ENCODE measurements around the gene FST.

FST gene

DNA sequence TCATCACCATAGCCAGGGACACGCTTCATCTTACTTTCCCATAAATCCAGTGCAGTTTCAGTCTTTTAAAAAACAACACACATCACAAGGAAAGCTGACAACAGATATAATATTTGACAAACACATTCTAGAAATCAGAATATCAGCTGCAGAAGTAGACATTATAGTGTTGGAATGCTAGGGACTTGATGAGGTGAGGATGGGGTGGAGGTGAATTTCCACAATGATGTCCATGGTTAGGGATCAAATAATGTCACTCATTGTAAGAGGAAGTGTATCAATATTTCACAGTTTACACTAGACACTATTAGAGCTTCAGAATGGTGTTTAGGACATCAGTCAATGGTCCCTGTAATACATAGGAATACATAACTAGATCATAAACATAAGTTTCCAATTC, 7.0 kb downstream of the FST start:
- H3K4me3 ChIP-seq (ENCODE audit: low read length) = no peak overlapping the region
- H3K9ac ChIP-seq (ENCODE audit: low read depth, low read length) = no peak overlapping the region
- no peaks in the 10 kb centered on the region for H3K27me3 ChIP-seq (ENCODE audit: insufficient read depth, low read length)
- H3K27ac ChIP-seq (ENCODE audit: low read depth, low read length) = peak overlapping the region; percentile 10; the same call in 1 of the 2 replicates
- H3K36me3 ChIP-seq (ENCODE audit: insufficient read depth, low read length) = peaks cover 47% of the 10 kb centered on the region
- 88% methylated on average over 1 of the region's 1 CpG for WGBS
- H3K4me1 ChIP-seq (ENCODE audit: insufficient read depth, low read length) = peaks cover 9% of the 10 kb centered on the region; the same call in 1 of the 2 replicates
- no peaks in the 10 kb centered on the region for H3K9me3 ChIP-seq (ENCODE audit: insufficient read depth, low read depth, low read length)

DNA sequence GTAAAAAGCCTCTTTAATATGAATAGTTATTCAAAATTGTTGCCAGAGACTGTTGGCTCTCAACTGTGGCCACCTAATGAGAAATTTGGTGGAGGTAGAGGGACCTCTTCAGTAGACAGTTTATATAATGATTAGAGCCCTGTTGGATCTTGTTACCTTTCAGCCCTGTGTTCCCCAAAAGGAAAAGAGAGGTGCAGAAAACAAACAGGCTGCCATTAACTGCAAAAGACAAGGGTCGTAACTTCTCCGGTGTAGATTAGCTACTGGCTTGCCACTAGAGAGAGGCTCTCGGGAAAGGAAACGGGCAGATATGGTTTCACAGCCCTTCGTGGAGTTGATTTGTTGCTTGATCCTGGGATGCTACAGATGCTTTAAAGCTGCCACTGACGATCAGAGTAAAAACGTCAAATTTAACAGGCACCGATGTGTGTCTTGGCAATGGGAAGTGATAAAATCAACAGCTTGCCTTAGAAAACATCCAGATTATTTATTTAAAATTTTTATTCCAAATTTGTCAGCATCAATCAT, 7.8 kb downstream of the FST start:
- Histone ChIP-seq H3K9ac (ENCODE audit: low read depth, low read length) (no peak overlapping the region), H3K27ac (ENCODE audit: low read depth, low read length) (no peak overlapping the region), H3K4me1 (ENCODE audit: insufficient read depth, low read length) (peaks cover 6% of the 10 kb centered on the region; the same call in 1 of the 2 replicates), H3K27me3 (ENCODE audit: insufficient read depth, low read length) (no peaks in the 10 kb centered on the region), H3K4me3 (ENCODE audit: low read length) (no peak overlapping the region), H3K9me3 (ENCODE audit: insufficient read depth, low read depth, low read length) (no peaks in the 10 kb centered on the region), H3K36me3 (ENCODE audit: insufficient read depth, low read length) (peaks cover 44% of the 10 kb centered on the region)
- 61% methylated on average over 8 of the region's 8 CpGs for WGBS

DNA sequence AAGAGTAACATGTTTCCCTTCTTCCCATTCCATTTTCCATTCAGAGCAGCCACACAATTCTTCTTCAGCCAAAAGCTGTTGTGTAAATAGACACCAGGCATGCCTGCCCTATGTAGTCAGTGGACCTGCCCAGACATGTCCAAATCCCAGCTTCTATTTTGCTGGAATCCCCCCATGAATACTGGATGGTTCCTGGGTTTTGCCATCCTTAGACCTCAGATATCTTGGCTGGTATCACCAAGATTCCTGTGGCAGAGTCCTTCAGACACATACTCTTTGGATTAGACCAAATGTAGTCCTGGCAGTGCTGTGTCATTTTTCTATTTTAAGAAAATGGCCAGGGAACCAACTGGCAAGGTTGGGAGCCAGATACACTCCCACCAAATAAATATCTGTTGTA, 10.3 kb downstream of the FST start:
- Histone ChIP-seq H3K27ac (ENCODE audit: low read depth, low read length) (no peak overlapping the region), H3K4me1 (ENCODE audit: insufficient read depth, low read length) (peaks cover 2% of the 10 kb centered on the region; the same call in 1 of the 2 replicates), H3K4me3 (ENCODE audit: low read length) (no peak overlapping the region), H3K9ac (ENCODE audit: low read depth, low read length) (no peak overlapping the region), H3K27me3 (ENCODE audit: insufficient read depth, low read length) (no peaks in the 10 kb centered on the region), H3K9me3 (ENCODE audit: insufficient read depth, low read depth, low read length) (no peaks in the 10 kb centered on the region), H3K36me3 (ENCODE audit: insufficient read depth, low read length) (peaks cover 19% of the 10 kb centered on the region)

DNA sequence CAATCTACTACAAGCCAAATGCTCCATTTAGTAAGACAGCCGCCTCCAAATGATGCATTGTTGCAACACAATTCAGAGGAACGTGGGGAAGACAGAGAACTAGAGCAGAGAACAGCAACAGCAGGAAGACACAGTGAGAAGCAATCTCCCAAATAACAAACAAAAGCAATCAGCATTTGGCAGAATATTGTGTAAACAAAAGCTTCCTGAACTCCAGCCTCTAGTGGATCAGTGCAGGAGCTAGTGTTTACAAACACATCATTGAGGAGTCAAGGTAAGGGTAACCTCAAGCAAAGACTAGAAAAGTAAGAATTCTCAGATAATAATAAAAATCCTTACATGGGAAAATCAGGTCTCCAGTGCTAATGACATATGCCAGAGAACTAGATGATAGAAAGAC, 20.6 kb downstream of the FST start:
- Histone ChIP-seq H3K4me1 (ENCODE audit: insufficient read depth, low read length) (no peaks in the 10 kb centered on the region), H3K36me3 (ENCODE audit: insufficient read depth, low read length) (no peaks in the 10 kb centered on the region), H3K9ac (ENCODE audit: low read depth, low read length) (no peak overlapping the region), H3K9me3 (ENCODE audit: insufficient read depth, low read depth, low read length) (no peaks in the 10 kb centered on the region), H3K4me3 (ENCODE audit: low read length) (no peak overlapping the region), H3K27ac (ENCODE audit: low read depth, low read length) (no peak overlapping the region), H3K27me3 (ENCODE audit: insufficient read depth, low read length) (no peaks in the 10 kb centered on the region)
- WGBS = 36% methylated on average over 2 of the region's 2 CpGs

DNA sequence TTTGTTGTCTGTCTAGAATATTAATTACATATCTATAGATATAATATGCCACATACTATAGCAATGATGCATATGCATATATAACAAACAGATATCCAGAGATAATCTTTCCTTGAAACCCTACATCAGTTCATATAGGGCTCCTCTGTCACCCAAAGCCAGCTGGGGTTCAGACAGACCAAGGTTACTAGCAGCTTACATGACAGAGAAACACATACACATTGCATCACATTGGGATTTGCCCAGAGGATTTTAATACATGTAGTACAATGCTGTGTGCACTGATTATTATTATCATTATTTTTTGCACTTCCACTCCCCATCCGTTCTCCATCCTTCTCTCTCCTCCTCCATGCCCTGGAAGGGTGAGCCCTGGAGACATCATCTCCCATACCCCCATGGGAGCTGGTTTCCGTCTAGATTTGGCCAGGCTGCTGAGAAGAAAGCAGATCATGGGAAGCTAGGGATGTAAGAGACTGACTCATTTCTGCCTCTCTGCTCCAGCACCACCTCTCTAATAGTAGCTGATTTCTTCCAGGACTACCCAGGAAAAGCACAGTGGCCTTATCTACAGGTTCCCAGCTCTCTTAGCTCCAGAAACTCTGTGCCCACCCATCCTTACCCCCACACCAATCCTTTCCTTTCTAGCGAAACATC, 23.3 kb downstream of the FST start:
- Histone ChIP-seq H3K9ac (ENCODE audit: low read depth, low read length) (no peak overlapping the region), H3K27ac (ENCODE audit: low read depth, low read length) (no peak overlapping the region), H3K4me3 (ENCODE audit: low read length) (no peak overlapping the region), H3K36me3 (ENCODE audit: insufficient read depth, low read length) (no peaks in the 10 kb centered on the region), H3K27me3 (ENCODE audit: insufficient read depth, low read length) (no peaks in the 10 kb centered on the region), H3K9me3 (ENCODE audit: insufficient read depth, low read depth, low read length) (peaks cover 19% of the 10 kb centered on the region), H3K4me1 (ENCODE audit: insufficient read depth, low read length) (no peaks in the 10 kb centered on the region)
- WGBS = 91% methylated on average over 3 of the region's 3 CpGs

DNA sequence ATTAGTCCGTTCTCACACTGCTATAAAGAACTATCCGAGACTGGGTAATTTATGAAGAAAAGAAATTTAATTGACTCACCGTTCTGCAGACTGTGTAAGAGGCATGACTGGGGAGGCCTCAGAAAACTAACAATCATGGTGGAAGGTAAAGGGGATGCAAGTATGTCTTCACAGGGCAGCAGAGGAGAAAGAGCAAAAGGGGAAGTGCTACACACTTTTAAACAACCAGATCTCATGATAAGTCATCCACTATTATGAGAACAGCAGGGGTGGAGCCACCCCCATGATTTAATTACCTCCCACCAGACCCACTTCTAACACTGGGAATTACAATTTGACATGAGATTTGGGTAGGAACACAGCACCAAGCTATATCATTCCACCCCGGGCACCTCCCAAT, 26.6 kb downstream of the FST start:
- peaks cover 33% of the 10 kb centered on the region for H3K9me3 ChIP-seq (ENCODE audit: insufficient read depth, low read depth, low read length)
- WGBS = 93% methylated on average over 4 of the region's 4 CpGs
- H3K4me1 ChIP-seq (ENCODE audit: insufficient read depth, low read length) = no peaks in the 10 kb centered on the region

DNA sequence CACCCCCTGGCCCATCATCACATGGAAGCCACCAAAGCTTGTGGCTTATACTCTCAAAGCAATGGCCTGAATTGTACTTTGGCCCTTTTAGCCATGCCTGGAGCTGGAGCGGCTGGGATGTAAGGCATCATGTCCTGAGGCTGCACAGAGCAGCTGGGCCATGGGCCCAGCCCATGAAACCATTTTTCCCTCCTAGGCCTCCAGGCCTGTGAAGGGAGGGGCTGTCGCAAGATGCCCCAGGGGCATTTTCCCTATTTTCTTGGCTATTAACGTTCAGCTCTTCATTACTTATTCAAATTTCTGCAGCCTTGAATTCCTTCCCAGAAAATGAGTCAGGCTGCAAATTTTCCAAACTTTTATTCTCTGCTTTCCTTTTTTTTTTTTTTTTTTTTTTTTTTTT, 27.7 kb downstream of the FST start:
- Histone ChIP-seq H3K27me3 (ENCODE audit: insufficient read depth, low read length) (no peaks in the 10 kb centered on the region), H3K9ac (ENCODE audit: low read depth, low read length) (no peak overlapping the region), H3K36me3 (ENCODE audit: insufficient read depth, low read length) (no peaks in the 10 kb centered on the region), H3K9me3 (ENCODE audit: insufficient read depth, low read depth, low read length) (peaks cover 33% of the 10 kb centered on the region), H3K27ac (ENCODE audit: low read depth, low read length) (no peak overlapping the region), H3K4me3 (ENCODE audit: low read length) (no peak overlapping the region), H3K4me1 (ENCODE audit: insufficient read depth, low read length) (no peaks in the 10 kb centered on the region)
- 91% methylated on average over 3 of the region's 3 CpGs for WGBS

More for the DNA sequence above, 26.6 kb downstream of the FST start:
- H3K27ac ChIP-seq (ENCODE audit: low read depth, low read length) = no peak overlapping the region
- H3K36me3 ChIP-seq (ENCODE audit: insufficient read depth, low read length) = no peaks in the 10 kb centered on the region
- H3K9ac ChIP-seq (ENCODE audit: low read depth, low read length) = no peak overlapping the region
- no peak overlapping the region for H3K4me3 ChIP-seq (ENCODE audit: low read length)
- H3K27me3 ChIP-seq (ENCODE audit: insufficient read depth, low read length) = no peaks in the 10 kb centered on the region

DNA sequence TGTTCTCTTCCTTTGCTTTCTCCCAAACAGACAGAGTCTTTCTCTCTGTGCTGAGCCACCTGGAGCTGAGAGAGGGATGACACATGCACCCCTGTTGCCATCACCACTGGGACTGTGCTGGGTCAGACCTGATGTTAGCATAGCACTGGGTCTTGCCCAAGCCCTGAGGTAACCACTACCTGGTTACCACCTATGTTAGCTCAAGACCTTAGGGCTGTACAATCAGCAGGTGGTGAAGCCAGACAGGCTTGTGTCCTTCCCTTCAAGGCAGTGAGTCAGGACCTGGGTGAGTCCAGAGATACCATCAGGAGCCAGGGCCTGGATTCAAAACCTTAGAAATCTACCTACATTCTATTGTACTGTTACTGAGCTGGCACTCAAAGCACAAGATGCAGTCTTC, 32.1 kb downstream of the FST start:
- Histone ChIP-seq H3K4me1 (ENCODE audit: insufficient read depth, low read length) (no peaks in the 10 kb centered on the region), H3K36me3 (ENCODE audit: insufficient read depth, low read length) (no peaks in the 10 kb centered on the region), H3K27me3 (ENCODE audit: insufficient read depth, low read length) (no peaks in the 10 kb centered on the region), H3K9me3 (ENCODE audit: insufficient read depth, low read depth, low read length) (peaks cover 23% of the 10 kb centered on the region), H3K9ac (ENCODE audit: low read depth, low read length) (no peak overlapping the region), H3K4me3 (ENCODE audit: low read length) (no peak overlapping the region), H3K27ac (ENCODE audit: low read depth, low read length) (no peak overlapping the region)

DNA sequence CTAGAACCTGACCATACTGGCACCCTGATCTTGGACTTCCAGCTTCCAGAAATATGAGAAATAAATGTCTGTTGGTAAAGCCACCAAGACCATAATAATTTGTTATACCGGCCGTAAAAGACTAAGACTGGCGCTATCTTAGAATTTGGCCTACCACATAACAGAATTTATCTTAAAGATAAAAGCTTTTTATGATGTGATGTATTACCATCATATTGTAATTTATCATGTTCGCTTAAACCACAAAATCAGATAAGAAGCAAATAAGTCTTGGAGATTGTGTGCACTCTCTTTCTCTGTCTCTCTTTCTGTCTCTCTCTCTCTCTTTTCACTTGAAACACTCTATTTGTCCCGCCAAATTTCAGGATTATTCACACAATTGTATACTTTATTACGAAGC, 35.6 kb downstream of the FST start:
- Histone ChIP-seq H3K4me3 (ENCODE audit: low read length) (no peak overlapping the region), H3K9me3 (ENCODE audit: insufficient read depth, low read depth, low read length) (0 out of 2 replicates have a peak, but pooled peaks cover 4% of the 10 kb centered on the region), H3K4me1 (ENCODE audit: insufficient read depth, low read length) (no peaks in the 10 kb centered on the region), H3K9ac (ENCODE audit: low read depth, low read length) (no peak overlapping the region), H3K27ac (ENCODE audit: low read depth, low read length) (no peak overlapping the region), H3K27me3 (ENCODE audit: insufficient read depth, low read length) (no peaks in the 10 kb centered on the region), H3K36me3 (ENCODE audit: insufficient read depth, low read length) (no peaks in the 10 kb centered on the region)
- 95% methylated on average over 2 of the region's 6 CpGs for WGBS

DNA sequence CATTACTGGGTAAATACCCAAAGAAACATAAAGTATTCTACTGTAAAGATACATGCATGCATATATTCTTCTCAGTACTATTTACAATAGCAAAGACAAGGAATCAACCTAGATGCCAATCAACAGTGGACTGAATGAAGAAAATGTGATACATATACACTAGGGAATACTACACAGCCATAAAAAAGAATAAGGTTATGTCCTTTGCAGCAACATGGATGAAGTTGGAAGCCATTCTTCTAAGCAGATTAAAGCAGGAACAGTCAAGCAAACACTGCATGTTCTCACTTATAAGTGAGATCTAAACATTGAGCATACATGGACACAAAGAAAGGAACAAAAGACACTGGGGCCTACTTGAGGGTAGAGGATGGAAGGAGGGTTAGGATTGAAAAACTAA, 40.4 kb downstream of the FST start:
- Histone ChIP-seq H3K9me3 (ENCODE audit: insufficient read depth, low read depth, low read length) (peaks cover 8% of the 10 kb centered on the region; the same call in 1 of the 2 replicates), H3K4me3 (ENCODE audit: low read length) (no peak overlapping the region), H3K9ac (ENCODE audit: low read depth, low read length) (no peak overlapping the region), H3K27ac (ENCODE audit: low read depth, low read length) (no peak overlapping the region), H3K36me3 (ENCODE audit: insufficient read depth, low read length) (no peaks in the 10 kb centered on the region), H3K4me1 (ENCODE audit: insufficient read depth, low read length) (no peaks in the 10 kb centered on the region), H3K27me3 (ENCODE audit: insufficient read depth, low read length) (no peaks in the 10 kb centered on the region)

Data from HUES64 (cell line).